NCI-H146 treated with DMSO at 0.1 percent for 48 hours (cell line): ENCODE measurements around the gene LRRC45.

ENCODE experiments used
- DNase-seq: peaks from one replicate; lab custom pipeline; 2025; ENCODE audit not compliant: unreplicated experiment; lab: John Stamatoyannopoulos, UW

LRRC45 gene

GRCh38 chr17:82061047-82061925 lies 38.2 kb downstream of the LRRC45 start:
- DNase-seq: no peak

- DNase-seq: no peak
Measured at GRCh38 chr17:82062076-82062983, 39.2 kb downstream of the LRRC45 start.

GRCh38 chr17:82062984-82063368 lies 39.9 kb downstream of the LRRC45 start:
- DNase-seq: no peak

GRCh38 chr17:82063424-82064415 lies 40.6 kb downstream of the LRRC45 start:
- DNase-seq: no peak

- DNase-seq: peak; percentile 21
Measured at GRCh38 chr17:82064433-82065192, 41.5 kb downstream of the LRRC45 start.

GRCh38 chr17:82065193-82065637 lies 42.1 kb downstream of the LRRC45 start:
- DNase-seq: no peak

GRCh38 chr17:82065638-82066303 lies 42.7 kb downstream of the LRRC45 start, which contains the start of gene DUS1L:
DUS1L (minus strand) TSS chr17:82065804; CDS start chr17:82065059, 745 bp downstream.
- DNase-seq: no peak

- no peak for DNase-seq
Measured at GRCh38 chr17:82070611-82071010, 47.5 kb downstream of the LRRC45 start.

GRCh38 chr17:82072827-82073226 lies 49.7 kb downstream of the LRRC45 start:
- DNase-seq: no peak

- no peak for DNase-seq
Measured at GRCh38 chr17:82073446-82073845, 50.3 kb downstream of the LRRC45 start.

GRCh38 chr17:82076018-82076784 lies 53.1 kb downstream of the LRRC45 start:
- no peak for DNase-seq

GRCh38 chr17:82076785-82077591 lies 53.9 kb downstream of the LRRC45 start:
- no peak for DNase-seq

GRCh38 chr17:82077617-82078358 lies 54.7 kb downstream of the LRRC45 start:
- no peak for DNase-seq

- DNase-seq: no peak
Measured at GRCh38 chr17:82078433-82078832, 55.3 kb downstream of the LRRC45 start.

- DNase-seq: no peak
Measured at GRCh38 chr17:82079001-82079677, 56.0 kb downstream of the LRRC45 start.

- DNase-seq: no peak
Measured at GRCh38 chr17:82080048-82080788, 57.1 kb downstream of the LRRC45 start.
